ENCODE results near the gene SYNGR3. TPM values are rescaled to one million over a fixed set of nuclear protein-coding genes. Genes with fewer than 3 reads are reported as not detected.

Gene SYNGR3
- total and polyA plus RNA-seq, 11 donors: 0.19 to 2.7 (median 0.86) TPM

GRCh38 chr16:2022723-2023091 lies 32.9 kb downstream of the SYNGR3 start:
- TF ChIP-seq POLR2A (IDR thresholded peaks at IDR 0.05) (no peak), CTCF (IDR thresholded peaks at IDR 0.05) (no peak)
- intact Hi-C loops (cut with DNase I): loop anchor here (1.0 to 10.0 kb wide), 10 partner anchors 25 to 131 kb away; partner anchors contain the start of genes NTHL1 (in 2 of the 10) and TSC2 (in 2 of the 10)
- 0 to 3% (median 1%) methylated on average over 1 to 14 of the region's 14 CpGs for WGBS, 4 donors
- H3K27ac ChIP-seq: peak overlapping the region in 5 of 12 donors; percentile 80 to 97 (median 86)
- peak overlapping the region in 10 of 12 donors; percentile 1 to 47 (median 42) for H3K4me3 ChIP-seq
- no peaks in the 10 kb centered on the region for H3K9me3 ChIP-seq
- DNase-seq: no peak
- peaks cover 0 to 61% (median 47%) of the 10 kb centered on the region in 12 donors for H3K4me1 ChIP-seq
- H3K27me3 ChIP-seq: peaks cover 10 to 43% (median 32%) of the 10 kb centered on the region in 9 donors
- H3K36me3 ChIP-seq: no peaks in the 10 kb centered on the region
- ATAC-seq: peak; percentile 1 to 11 (median 6)

- WGBS, 4 donors: 14 to 35% (median 17%) methylated on average over 14 to 53 of the region's 53 CpGs
- TF ChIP-seq POLR2A (IDR thresholded peaks at IDR 0.05) (peak in 1 of 2 donors; percentile 81), CTCF (IDR thresholded peaks at IDR 0.05) (peak; percentile 90 to 99 (median 96))
- H3K27ac ChIP-seq: peak overlapping the region; percentile 39 to 97 (median 82)
- peaks cover 0 to 66% (median 50%) of the 10 kb centered on the region in 12 donors for H3K4me1 ChIP-seq
- no peaks in the 10 kb centered on the region for H3K36me3 ChIP-seq
- H3K4me3 ChIP-seq: peak overlapping the region in 10 of 12 donors; percentile 3 to 47 (median 42)
- peak; percentile 92 to 97 (median 94) for DNase-seq
- H3K27me3 ChIP-seq: peaks cover 10 to 47% (median 32%) of the 10 kb centered on the region in 9 donors
- intact Hi-C loops (cut with DNase I): loop anchor here in 9 of 10 donors (1.0 to 10.0 kb wide), 11 partner anchors 23 to 130 kb away; partner anchors contain the start of genes NTHL1 (in 3 of the 9) and TSC2 (in 3 of the 9)
- peak; percentile 85 to 93 (median 86) for ATAC-seq
- no peaks in the 10 kb centered on the region for H3K9me3 ChIP-seq
Observed at GRCh38 chr16:2023092-2024031, 33.6 kb downstream of the SYNGR3 start.

GRCh38 chr16:2024032-2024420 lies 34.3 kb downstream of the SYNGR3 start:
- no peak for DNase-seq
- intact Hi-C loops (cut with DNase I): loop anchor here in 4 of 10 donors (2.0 to 10.0 kb wide), 5 partner anchors 23 to 128 kb away; partner anchors contain the start of genes NTHL1 (in 1 of the 4) and TSC2 (in 1 of the 4)
- WGBS, 4 donors: 72 to 83% (median 81%) methylated on average over 12 of the region's 12 CpGs

More at GRCh38 chr16:2024032-2024420, 34.3 kb downstream of the SYNGR3 start:
- Histone ChIP-seq H3K9me3 (no peaks in the 10 kb centered on the region), H3K4me3 (peak overlapping the region in 9 of 12 donors; percentile 28 to 47 (median 42)), H3K27ac (peak overlapping the region; percentile 39 to 97 (median 82)), H3K27me3 (peaks cover 10 to 45% (median 28%) of the 10 kb centered on the region in 9 donors), H3K4me1 (peaks cover 0 to 73% (median 53%) of the 10 kb centered on the region in 12 donors), H3K36me3 (peaks cover 0 to 3% (median 0%) of the 10 kb centered on the region in 9 donors)
- no peak for ATAC-seq
- TF ChIP-seq CTCF (IDR thresholded peaks at IDR 0.05) (no peak), POLR2A (IDR thresholded peaks at IDR 0.05) (no peak)
